Adipose tissue (tissue), 3 donors: Measurements from ENCODE around the gene CCDC177. TPM values are rescaled to one million over a fixed set of nuclear protein-coding genes. Genes with fewer than 3 reads are reported as not detected.

ENCODE experiments used
- H3K27ac ChIP-seq: one replicate; pipeline ENCODE4 v1.5.1; 2013; ENCODE audit warnings: low read depth, low read length
- WGBS, 3 donors: extraction: QIAGEN DNeasy Blood & Tissue Kit; methylation state at CpG; one replicate each; pipeline ENCODE4 v1.1.7; 2013; 5-methylcytosine and 5-hydroxymethylcytosine counted together
- polyA plus RNA-seq, 3 donors: library from polyadenylated mRNA; stranded (reverse); fragments of 200-250 nt; gene quantifications; one replicate each; pipeline ENCODE4 v1.2.3, GENCODE V29; 2013
- donor health status: healthy with polysubstance abuse.
- donor health status: Bipolar disorder and iron deficiency.
- donor health status: healthy.

CCDC177 gene
- polyA plus RNA-seq, 3 donors, result 0.07 TPM; not detected in 2

DNA sequence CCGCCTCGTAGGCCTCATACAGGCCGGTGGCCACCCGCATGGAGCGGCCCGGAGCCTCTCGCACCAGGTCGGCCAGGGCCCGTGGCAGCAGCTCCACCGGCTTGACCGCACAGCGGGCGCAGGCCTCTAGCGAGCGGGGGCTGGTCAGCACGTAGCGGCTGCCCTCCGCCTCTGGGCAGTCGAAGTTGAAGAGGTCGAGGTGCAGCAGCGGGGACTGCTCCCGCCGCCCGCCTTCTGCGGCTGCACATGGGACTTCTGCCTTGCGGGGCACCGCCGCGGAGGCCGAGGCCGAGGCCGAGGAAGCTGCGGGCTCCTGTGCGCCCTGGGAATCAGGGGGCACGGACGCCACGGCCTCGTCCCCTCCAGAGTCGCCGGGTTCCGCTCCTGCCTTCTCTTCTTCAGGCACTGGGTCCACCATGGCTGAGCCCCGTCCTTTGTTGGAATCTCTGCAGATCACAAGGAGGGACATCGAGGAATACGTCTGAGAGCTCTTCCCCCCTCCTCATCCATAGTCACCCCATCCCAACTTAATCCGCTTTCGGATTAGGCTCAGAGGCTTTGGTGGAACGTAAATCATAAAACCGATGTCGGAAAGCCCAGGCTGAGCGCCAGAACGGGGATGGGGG lies 1.4 kb downstream of the CCDC177 start:
- 12 to 36% (median 19%) methylated on average over 37 to 51 of the region's 51 CpGs for WGBS, 3 donors
- H3K27ac ChIP-seq, result no peak overlapping the region

DNA sequence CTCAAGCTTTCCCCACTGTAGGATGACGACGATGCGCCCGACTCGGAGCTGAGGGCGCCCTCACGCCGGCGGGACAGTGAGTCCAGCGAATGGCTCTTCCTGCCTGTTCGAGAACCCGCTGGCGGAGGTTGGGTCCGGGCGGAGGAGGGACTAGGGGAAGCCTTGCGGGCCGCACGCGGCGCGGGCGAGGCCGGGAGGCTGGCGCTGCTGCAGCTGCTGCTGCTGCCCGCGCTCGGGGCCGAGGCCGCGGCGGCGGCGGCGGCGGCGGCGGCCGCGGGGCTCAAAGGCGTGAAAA lies 1.9 kb downstream of the CCDC177 start:
- 11 to 48% (median 23%) methylated on average over 11 to 40 of the region's 40 CpGs for WGBS, 3 donors
- H3K27ac ChIP-seq, result no peak overlapping the region

DNA sequence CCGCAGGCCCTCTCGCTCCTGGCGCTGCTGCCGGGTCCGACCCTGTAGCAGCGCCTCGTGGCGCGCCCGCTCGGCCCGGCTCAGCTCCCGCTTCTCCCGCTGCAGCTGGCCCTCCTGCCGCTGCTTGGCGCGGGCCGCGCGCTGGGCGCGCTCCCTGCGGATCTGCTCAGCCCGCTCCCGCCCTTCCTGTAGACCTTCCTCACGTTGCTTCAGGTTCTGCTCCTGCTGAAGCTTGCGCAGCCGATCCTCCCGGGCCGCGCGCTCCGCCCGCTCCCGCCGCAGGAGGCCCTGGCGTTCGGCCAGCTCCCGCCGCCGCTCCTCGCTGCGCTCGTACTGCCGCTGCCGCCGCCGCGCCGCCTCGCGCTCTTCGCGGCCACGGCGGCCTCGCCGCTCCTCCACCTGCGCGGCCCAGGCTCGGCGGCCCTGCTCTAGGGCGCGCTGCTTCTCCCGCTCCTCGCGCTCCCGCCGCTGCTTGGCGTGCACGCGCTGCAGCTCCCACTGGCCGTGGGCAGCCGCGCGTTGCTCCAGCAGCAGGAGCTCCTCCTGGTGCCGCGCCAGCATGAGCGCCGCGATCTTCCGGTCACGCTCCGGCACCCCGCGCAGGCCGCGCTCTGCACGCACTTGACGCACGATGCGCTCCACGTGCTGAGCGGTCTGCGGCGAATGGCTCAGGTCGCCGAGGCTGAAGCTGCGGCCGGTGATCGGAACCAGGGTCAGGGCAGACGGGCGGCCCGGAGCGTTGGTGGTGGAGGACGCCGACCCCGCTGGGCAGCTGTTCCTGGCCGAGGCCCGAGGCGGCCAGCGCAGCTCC lies 2.4 kb downstream of the CCDC177 start:
- 4 to 10% (median 9%) methylated on average over 104 to 112 of the region's 112 CpGs for WGBS, 3 donors
- H3K27ac ChIP-seq, result no peak overlapping the region

DNA sequence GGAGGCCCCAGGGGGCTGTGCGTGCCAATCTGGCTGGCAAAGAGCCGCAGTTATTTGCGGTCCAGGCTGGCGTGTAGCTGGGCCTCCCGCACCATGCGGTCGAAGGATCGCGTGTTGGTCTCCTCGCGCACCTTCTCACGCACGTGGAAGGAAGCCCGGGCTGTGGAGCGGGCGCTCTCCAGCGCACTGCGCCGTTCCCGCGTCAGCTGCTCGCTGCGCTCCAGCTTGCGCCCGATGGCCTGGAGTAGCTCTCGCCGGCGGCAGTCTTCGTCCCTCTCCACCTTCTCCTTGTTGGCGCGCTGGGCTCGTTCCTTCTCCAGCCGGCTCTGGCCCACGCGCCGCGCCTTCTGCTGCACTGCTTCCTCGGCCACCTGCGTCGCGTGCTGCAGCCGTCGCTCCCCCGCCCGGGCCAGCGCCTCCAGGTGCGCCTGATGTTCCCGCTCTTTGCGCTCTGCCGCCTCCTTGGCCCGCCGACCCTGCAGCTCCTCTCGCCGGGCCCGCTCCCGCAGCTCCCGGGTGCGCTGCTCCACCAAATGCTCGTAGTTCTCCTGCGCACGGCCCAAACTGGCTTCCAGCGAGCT lies 3.1 kb downstream of the CCDC177 start:
- 11 to 16% (median 12%) methylated on average over 58 to 62 of the region's 62 CpGs for WGBS, 3 donors
- no peak overlapping the region for H3K27ac ChIP-seq

DNA sequence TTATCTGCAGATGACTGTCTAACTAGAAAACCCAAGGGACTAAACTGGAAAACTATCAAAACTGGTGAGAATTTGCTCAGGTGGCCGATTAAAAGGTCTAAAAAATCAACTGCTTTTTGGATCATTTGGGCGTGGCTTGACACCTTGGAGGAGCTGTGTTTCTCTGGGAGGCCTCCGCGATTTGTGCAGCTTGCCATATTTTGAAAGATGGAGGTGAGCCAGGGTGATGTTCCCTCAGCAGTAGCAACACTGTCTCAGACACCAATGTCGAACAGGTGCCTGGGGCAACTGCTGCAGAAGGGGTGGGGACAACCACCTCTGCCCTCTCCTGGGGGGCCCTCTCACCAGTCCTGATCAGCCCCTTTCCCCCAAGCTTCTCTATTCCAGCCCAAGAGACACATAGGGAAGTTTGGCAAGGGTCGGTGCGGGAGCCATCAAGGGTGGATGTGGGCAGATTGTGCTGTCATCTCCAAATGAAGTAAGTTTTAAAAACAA lies 3.8 kb downstream of the CCDC177 start:
- H3K27ac ChIP-seq, result no peak overlapping the region
- WGBS, 3 donors, result 83 to 84% (median 84%) methylated on average over 7 of the region's 7 CpGs

DNA sequence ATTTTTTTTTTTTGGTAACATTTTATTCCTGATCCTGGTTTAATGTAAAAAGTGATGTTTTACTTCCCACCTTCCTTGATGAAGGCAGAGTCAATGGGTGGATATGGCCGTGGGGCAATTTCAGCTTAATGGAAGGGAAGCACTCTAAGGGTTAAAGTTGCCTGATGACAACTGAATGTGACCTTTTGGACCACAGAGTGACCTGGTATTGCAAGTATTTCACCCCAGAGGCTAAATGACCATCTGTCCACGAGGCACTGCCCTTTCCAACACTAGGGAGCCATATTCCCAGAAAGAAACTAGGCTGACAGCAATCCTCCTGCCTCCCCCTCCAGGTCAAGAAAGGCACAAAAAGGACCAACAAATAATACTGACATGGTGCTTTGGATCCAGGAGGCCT lies 4.8 kb downstream of the CCDC177 start:
- H3K27ac ChIP-seq, result no peak overlapping the region
- 51 to 62% (median 54%) methylated on average over 2 of the region's 2 CpGs for WGBS, 3 donors

DNA sequence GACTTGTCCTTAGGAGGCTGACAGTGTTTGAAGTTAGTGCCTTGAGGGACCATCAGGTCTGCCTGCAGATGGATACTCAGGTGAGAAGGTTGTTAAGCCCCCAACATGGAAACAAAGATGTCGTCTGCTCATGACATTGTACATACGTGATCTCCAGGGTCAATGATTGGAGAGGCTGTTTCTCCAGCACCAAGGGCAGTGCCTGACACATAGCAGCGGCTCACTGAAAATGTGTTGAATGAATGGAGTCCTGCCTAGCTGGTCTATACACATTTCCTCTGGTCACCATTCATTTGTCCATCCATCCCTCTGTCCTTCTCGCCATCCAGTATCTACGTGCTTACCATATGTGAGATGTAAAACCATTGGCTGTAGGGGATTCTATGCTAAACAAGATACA lies 7.1 kb downstream of the CCDC177 start:
- no peak overlapping the region for H3K27ac ChIP-seq
- 75 to 84% (median 83%) methylated on average over 5 of the region's 5 CpGs for WGBS, 3 donors

DNA sequence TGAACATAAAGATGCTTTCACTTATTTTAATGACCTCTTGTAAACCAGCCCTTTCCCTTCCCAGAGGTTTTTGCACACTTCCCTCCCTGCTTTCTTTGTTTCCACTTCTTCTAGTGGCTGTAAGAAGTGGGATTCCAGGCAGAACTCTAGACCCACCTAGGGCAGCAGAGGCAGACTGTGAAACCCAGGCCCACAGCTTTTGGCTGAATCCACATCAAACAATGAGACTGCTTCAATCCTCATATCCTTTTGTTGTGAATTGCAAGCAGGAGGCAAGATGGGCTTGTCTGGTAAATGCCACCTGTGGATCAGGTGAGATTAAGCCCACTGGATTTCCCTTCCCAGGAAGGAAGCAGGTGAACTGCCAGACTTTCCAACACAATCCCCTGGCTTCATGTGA lies 12.8 kb downstream of the CCDC177 start:
- H3K27ac ChIP-seq, result no peak overlapping the region

DNA sequence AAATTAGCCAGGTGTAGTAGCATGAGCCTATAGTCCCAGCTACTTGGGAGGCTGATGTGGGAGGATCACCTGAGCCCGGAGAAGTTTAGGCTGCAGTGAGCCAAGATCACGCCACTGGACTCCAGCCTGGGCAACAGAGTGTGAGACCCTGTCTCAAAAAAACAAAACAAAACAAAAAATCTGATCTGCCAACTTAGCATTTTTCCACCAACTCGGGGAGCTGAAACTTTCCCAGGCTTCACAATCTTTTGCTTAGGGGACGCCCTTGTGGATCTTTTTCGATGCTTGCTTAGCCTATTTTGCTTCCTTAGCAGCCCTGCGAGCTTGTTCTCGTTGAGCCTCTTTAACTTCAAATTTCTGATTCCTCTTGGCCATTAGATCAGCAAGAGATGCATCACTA lies 13.8 kb downstream of the CCDC177 start:
- no peak overlapping the region for H3K27ac ChIP-seq
- 86 to 88% (median 86%) methylated on average over 7 of the region's 7 CpGs for WGBS, 3 donors

DNA sequence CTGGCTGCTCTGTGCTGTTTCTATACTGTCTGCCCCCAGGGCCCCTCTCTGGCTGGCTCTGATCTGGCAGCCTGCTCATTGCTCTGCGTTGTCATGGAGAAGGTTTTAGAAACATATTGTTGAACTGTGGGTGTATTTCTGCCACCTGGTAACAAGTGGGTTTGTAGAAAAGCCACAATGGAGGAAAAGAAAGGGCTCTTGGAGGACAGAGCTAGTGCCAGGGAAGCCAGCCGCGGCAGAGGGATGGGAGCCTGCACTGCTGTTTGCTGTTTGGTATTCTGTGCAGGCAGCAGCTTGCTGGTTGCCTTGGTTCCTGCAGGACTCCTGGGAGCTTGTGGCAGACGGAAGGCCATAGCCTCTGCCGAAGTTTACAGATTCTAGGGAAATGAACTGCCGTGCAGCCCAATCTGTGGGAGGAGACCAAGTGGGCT lies 15.1 kb downstream of the CCDC177 start:
- 32 to 45% (median 33%) methylated on average over 6 of the region's 6 CpGs for WGBS, 3 donors
- no peak overlapping the region for H3K27ac ChIP-seq

DNA sequence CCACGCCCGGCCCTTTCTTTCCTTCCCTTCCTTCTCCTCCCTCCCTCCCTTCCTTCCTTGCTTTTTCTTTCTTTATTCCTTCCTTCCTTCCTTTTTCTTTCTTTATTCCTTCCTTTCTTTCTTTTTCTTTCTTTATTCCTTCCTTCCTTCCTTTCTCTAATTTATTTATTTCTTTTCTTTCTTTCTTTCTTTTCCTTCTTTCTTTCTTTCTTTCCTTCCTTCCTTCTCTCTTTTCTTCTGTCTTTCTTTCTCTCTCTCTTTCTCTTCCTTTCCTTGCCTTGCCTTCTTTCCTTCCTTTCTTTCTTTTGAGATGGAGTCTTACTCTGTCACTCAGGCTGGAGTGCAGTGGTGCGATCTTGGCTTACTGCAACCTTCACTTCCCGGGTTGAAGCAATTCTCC lies 15.9 kb downstream of the CCDC177 start:
- WGBS, 3 donors, result 85 to 87% (median 86%) methylated on average over 4 of the region's 4 CpGs
- H3K27ac ChIP-seq, result no peak overlapping the region

DNA sequence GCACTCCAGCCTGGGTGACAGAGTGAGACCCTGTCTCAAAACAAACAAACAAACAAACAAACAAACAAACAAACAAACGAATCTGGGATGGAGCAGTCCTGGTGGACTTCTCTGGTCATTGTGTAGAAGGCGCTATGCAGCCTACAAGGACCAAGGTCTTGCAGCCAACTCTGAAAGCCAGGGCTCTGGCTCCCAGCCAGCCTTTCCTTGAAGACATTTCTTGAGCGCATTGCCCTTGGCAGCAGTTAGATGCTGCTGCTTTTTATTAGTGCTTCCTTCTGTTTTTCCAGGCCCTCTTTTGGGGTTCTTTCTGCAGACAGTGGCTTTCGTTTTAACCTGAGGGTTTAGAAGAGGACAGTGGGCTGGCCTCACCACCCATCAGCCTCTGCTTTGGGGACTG lies 20.2 kb downstream of the CCDC177 start:
- 36 to 43% (median 42%) methylated on average over 4 of the region's 4 CpGs for WGBS, 3 donors
- no peak overlapping the region for H3K27ac ChIP-seq

DNA sequence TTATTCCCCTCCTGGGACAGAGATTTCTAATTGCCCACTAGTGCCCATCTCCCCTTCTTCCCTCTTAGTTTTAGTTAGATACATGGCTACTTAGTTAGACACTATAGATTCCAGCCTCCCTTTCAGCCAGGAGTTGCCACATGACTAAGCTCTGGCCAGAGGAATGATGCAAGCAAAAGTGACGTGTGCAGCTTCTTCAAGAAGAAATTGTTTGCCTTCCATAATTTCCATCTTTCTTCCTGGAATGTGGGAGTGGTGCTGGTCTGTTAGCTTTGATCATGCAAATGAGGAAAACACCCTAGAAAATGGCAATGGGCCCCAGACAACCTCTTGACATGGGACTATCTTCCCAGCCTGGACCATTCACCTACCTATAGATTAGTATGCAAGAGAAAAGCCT lies 21.4 kb downstream of the CCDC177 start:
- 13 to 64% (median 24%) methylated on average over 1 of the region's 1 CpG for WGBS, 3 donors

DNA sequence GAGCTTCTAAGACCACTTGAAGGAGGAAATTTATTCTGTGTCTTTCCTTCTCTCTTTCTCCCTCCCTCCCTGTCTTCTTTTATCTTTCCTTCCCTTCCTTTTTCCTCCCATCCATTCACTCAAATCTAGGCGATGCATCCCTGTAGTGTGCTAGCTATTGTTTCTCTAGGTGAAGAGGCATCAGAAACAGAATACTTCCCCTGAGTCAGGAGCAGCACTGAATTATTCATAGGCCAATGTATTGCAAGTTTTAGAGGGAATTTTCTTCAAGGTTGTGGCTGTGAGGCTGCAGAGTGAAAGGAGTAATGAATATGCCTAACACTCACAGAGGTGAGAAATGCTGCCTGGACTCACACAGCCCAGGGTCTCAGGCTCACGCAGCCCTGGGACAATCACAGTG lies 23.2 kb downstream of the CCDC177 start:
- 65 to 87% (median 73%) methylated on average over 2 of the region's 2 CpGs for WGBS, 3 donors
- no peak overlapping the region for H3K27ac ChIP-seq

More for the DNA sequence above, 21.4 kb downstream of the CCDC177 start:
- no peak overlapping the region for H3K27ac ChIP-seq

DNA sequence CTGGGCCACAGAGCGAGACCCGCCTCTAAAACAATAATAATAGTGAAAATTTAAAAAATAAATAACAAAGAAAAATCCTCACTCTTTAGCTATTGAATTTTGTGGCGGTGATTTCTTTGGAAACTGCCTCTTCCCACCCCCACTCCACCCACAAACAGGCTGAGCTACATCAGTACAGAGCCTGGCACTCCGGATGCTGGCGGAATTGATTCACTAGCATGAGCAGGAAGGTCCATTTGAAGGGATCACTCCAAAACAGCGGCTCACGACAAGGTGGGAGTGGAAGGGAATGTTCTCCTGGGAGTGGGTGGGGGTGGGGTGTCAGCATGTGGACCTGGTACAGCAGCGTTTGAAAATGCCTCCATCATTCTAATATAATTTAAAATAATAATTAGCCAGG lies 26.1 kb downstream of the CCDC177 start:
- H3K27ac ChIP-seq, result no peak overlapping the region
- WGBS, 3 donors, result 77 to 88% (median 83%) methylated on average over 8 of the region's 8 CpGs

DNA sequence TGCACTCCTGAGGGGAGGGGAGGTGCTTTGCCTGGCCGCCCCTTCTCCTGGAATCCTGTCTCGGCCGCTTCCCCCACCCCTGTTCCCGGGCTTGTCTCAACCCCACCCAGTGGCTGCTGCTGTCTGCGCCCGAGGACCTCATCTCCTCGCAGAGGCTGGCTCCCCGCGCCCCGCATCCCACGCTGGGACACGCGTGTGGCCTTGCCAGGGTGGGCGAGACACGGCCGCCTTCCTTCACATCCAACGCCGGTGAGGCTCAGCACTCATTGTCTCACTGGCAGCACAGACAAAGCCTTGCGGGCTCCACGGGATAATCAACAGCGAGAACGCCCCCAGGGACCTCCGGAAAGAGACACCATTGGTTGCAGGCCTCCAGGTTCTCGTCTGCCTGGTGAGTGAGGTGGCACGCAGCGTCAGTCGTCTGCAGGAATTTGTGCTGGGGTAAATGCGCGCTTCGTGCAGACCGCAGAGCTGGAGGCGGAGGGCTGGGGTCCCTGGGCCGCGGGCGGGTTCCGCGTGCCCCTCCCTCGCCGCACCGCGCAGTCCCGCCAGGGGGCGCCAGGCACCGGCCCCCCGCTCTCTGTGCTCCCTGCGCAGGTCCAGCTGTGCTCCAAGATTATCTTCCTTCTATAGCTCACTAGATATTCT lies 26.8 kb downstream of the CCDC177 start:
- 11 to 13% (median 12%) methylated on average over 45 to 46 of the region's 46 CpGs for WGBS, 3 donors
- H3K27ac ChIP-seq, result no peak overlapping the region

DNA sequence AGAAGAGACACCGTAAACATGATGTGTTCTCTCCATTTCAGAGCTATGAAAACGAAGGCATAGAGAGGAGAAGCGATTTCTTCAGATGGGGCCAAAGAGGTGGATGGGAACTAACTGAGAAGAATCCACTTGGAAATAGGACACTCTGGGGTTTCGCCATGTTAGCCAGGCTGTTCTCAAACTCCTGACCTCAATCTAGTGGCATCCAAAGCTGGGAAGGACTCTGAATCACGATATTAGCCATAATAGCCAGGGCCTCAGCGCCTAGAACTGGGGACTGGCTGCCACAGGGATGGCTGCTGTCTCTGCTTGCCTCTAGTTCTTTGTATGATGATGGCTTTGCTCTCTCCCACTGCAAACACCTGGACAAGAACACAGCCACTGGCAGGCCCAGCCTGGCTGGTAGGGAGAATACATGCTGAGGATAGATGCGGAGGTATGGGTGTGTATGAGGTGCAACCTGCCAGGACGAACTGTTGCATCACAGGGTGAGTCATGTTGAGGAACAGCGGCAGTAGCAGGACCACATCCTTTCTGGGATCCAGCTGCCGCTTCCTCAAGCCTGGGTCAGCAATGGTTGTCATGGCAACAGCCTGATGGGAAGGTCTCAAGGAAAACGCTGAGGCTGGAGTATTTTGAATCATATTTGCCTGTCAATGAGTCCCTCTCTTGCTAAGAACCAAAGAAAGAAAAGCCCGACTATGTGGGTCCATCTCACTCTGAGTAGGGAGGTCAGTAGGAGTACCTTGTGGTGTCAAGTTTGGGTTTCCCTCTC lies 31.1 kb downstream of the CCDC177 start:
- no peak overlapping the region for H3K27ac ChIP-seq
- WGBS, 3 donors, result 43 to 50% (median 49%) methylated on average over 12 of the region's 12 CpGs

DNA sequence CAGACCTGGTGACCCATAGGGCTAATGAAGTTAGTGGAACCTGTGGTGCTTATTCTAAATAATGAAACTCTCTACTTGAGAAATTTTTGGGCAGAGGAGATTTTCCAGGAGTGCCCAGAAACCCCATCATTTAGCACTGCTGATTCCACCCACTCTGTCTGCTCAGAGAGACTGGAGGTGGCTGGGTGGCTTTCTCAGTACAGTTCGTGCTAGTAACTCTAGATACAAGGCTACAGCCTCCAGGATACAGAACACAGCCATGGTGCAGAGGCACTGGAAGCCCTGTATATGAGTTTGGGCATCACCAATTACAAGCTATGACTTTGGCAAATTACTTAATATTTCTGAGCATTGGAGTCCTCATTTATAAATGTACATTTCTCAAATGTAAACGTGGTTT lies 32.4 kb downstream of the CCDC177 start:
- 44 to 55% (median 53%) methylated on average over 2 of the region's 2 CpGs for WGBS, 3 donors
- no peak overlapping the region for H3K27ac ChIP-seq
